NCI-H774 (cell line): ENCODE results near the gene MC3R.
"Not testable (repeated sequence)": the region's sequence is repeated elsewhere in the genome, so short reads cannot be mapped to it uniquely, and the experiment has no call there.

Source experiments
- DNase-seq: peaks from one replicate; lab custom pipeline; 2025; lab: John Stamatoyannopoulos, UW

MC3R gene

GRCh38 chr20:56247954-56248782 is at the start of gene MC3R:
MC3R (plus strand) TSS chr20:56248732; CDS start chr20:56248844, 112 bp downstream.
- DNase-seq, result peak; percentile 11

GRCh38 chr20:56200456-56200855 is 48.1 kb upstream of the MC3R start:
- no peak for DNase-seq

GRCh38 chr20:56202493-56203077 is 45.9 kb upstream of the MC3R start:
- no peak for DNase-seq

- DNase-seq, result no peak
These were observed 44.3 kb upstream of the MC3R start for GRCh38 chr20:56204206-56204605.

GRCh38 chr20:56205346-56205745 is 43.2 kb upstream of the MC3R start:
- no peak for DNase-seq

- DNase-seq, result no peak
These were observed 40.9 kb upstream of the MC3R start for GRCh38 chr20:56207656-56208055.

GRCh38 chr20:56208121-56208520 is 40.4 kb upstream of the MC3R start:
- no peak for DNase-seq

- DNase-seq, result no peak
These were observed 37.5 kb upstream of the MC3R start for GRCh38 chr20:56211051-56211450.

GRCh38 chr20:56212091-56212490 is 36.4 kb upstream of the MC3R start:
- no peak for DNase-seq

GRCh38 chr20:56213321-56213720 is 35.2 kb upstream of the MC3R start:
- DNase-seq, result no peak

- DNase-seq, result no peak
These were observed 33.4 kb upstream of the MC3R start for GRCh38 chr20:56215115-56215514.

GRCh38 chr20:56217829-56218228 is 30.7 kb upstream of the MC3R start:
- DNase-seq, result no peak

GRCh38 chr20:56221186-56221585 is 27.3 kb upstream of the MC3R start:
- not testable (repeated sequence) for DNase-seq

GRCh38 chr20:56222201-56222600 is 26.3 kb upstream of the MC3R start:
- no peak for DNase-seq

GRCh38 chr20:56222945-56223344 is 25.6 kb upstream of the MC3R start:
- DNase-seq, result no peak

GRCh38 chr20:56223352-56223751 is 25.2 kb upstream of the MC3R start:
- DNase-seq, result no peak

GRCh38 chr20:56228021-56228420 is 20.5 kb upstream of the MC3R start:
- DNase-seq, result no peak

GRCh38 chr20:56229812-56230211 is 18.7 kb upstream of the MC3R start:
- DNase-seq, result no peak

GRCh38 chr20:56234110-56234509 is 14.4 kb upstream of the MC3R start:
- DNase-seq, result no peak

- no peak for DNase-seq
These were observed 11.2 kb upstream of the MC3R start for GRCh38 chr20:56237335-56237734.

- DNase-seq, result no peak
These were observed 4.3 kb upstream of the MC3R start for GRCh38 chr20:56244259-56244658.

- no peak for DNase-seq
These were observed 2.8 kb upstream of the MC3R start for GRCh38 chr20:56245761-56246160.

- DNase-seq, result no peak
These were observed 868 bp downstream of the MC3R start for GRCh38 chr20:56249244-56249955.
